Right lobe of liver (tissue), 4 donors: ENCODE measurements around the gene ADGRV1.

Experiments used
- POLR2A ChIP-seq: fragments of 450-650 bp; IDR thresholded peaks from one replicate; pipeline ENCODE4 v1.6.1; 2017; ENCODE audit warnings: antibody characterized with exemption, mild to moderate bottlenecking
- TF ChIP-seq, protein P1 (sequence below), 4 donors: fragments of 200-600 bp in 3 of 4; fragments of 450-650 bp in 1 of 4; IDR thresholded peaks; one replicate each; pipeline versions ENCODE4 v1.5.1 to v1.8.0; 2016 to 2022; ENCODE audit warnings: antibody characterized with exemption in 4 of 4, mild to moderate bottlenecking in 2 of 4
- donor health status: DM: no; HTN: no; CAD: no.
- donor health status: DM: no; HTN: no; CAD: no.
- donor health status: DM: no; HTN: yes; CAD: no.

DNA sequence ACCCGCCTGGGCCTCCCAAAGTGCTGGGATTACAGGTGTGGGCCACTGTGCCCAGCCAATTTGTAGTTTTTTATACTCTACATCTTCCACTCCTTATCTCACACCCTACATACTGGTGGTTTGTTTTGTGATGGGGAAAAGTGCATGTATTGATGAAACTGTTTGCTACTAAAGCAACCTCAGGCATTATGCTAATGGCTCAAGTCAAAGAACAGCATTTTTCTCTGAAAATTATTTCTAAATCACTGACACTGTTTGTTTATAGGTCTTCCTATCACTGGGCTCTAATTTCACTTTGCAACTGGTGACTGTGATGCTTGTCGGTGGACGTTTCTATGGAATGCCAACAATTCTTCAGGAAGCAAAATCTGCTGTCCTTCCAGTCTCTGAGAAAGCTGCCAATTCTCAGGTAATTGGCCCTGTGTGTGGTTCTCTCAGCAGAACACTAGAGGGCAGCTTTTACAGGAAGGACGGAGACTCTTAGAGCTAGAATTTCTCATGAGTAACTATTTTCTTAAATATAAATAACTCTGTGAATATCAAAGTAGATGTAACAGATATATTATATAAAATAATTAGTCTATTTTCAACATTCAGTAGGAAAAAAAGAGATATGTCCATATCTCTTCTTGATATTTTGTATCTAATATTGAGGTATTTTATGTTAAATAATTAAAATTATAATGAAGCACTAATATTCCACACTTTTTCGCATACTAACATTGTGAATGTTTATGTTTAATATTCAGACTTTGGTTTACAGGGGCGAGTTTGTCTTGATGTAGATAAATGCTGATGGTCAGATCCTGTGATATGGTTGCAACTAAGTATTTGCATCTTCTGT lies 244.1 kb downstream of the ADGRV1 start:
- TF ChIP-seq, protein P1, sequence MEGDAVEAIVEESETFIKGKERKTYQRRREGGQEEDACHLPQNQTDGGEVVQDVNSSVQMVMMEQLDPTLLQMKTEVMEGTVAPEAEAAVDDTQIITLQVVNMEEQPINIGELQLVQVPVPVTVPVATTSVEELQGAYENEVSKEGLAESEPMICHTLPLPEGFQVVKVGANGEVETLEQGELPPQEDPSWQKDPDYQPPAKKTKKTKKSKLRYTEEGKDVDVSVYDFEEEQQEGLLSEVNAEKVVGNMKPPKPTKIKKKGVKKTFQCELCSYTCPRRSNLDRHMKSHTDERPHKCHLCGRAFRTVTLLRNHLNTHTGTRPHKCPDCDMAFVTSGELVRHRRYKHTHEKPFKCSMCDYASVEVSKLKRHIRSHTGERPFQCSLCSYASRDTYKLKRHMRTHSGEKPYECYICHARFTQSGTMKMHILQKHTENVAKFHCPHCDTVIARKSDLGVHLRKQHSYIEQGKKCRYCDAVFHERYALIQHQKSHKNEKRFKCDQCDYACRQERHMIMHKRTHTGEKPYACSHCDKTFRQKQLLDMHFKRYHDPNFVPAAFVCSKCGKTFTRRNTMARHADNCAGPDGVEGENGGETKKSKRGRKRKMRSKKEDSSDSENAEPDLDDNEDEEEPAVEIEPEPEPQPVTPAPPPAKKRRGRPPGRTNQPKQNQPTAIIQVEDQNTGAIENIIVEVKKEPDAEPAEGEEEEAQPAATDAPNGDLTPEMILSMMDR (IDR thresholded peaks at IDR 0.05), result peak; percentile 59 to 80 (median 78)
- TF ChIP-seq POLR2A, result no peak
